ENCODE data around the gene GASK1B.
A peak's percentile ranks its signal among the peaks of the same experiment; 100 is the strongest.

GASK1B gene

DNA sequence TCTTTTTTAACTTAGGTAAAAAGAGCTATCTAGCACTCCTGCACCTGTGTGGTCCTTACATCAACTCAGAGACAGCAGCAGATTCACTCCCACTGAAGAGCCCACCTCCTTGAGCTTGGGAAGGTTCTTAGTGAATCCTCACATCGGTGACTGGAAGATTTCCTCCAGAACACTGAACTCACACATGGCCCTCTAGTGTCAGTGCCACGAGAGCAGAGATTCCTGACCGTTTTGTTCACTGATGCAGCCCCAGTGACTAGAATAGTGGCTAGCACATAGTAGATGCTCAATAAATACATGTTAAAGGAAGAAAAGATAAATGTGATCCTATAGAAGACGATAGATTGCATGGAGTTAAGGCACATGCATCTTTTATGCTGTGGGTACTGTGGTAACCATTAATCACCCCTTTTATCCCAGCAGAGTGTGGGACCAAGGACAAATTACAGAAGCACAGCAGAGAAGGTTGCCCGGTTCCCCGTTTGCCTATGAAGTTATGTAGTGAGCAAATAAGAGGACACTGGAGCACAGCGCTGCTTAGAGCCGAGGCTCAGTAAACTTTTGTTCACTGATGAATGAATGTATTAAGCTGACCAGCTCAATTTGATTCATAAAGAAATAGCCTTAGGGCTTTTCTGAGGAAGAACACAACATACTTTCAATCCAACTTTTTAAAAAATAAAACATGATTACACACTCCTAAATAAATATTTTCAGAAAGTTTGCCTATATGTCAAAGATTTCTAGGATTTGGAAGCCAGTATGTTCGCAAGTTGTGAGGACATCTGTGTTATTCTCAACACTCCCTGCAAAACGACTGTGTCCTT is 8.7 kb downstream of the GASK1B start:
- Histone ChIP-seq H3K9ac (ENCODE audit: low read length) (no peak overlapping the region), H3K4me3 (ENCODE audit: low read length) (no peak overlapping the region), H3K79me2 (ENCODE audit: low read length) (no peaks in the 10 kb centered on the region), H3K27ac (ENCODE audit: low read length) (no peak overlapping the region), H3K27me3 (ENCODE audit: low read depth, low read length) (no peaks in the 10 kb centered on the region), H3K4me1 (ENCODE audit: low read length) (peaks cover under 1% of the 10 kb centered on the region; the same call in 1 of the 2 replicates), H4K20me1 (ENCODE audit: insufficient read depth, low read length) (no peaks in the 10 kb centered on the region), H3K4me2 (ENCODE audit: low read length) (no peak overlapping the region), H2AFZ (ENCODE audit: low read depth, low read length) (peak overlapping the region; percentile 41; the same call in 1 of the 2 replicates), H3K36me3 (replicated peaks; ENCODE audit: low read depth, low read length) (no peaks in the 10 kb centered on the region), H3K9me3 (ENCODE audit: insufficient read depth, low read length) (no peaks in the 10 kb centered on the region)
- no peak for TF ChIP-seq EZH2phosphoT487 (IDR thresholded peaks at IDR 0.05; ENCODE audit: low read depth)
- TF ChIP-seq, protein P1, sequence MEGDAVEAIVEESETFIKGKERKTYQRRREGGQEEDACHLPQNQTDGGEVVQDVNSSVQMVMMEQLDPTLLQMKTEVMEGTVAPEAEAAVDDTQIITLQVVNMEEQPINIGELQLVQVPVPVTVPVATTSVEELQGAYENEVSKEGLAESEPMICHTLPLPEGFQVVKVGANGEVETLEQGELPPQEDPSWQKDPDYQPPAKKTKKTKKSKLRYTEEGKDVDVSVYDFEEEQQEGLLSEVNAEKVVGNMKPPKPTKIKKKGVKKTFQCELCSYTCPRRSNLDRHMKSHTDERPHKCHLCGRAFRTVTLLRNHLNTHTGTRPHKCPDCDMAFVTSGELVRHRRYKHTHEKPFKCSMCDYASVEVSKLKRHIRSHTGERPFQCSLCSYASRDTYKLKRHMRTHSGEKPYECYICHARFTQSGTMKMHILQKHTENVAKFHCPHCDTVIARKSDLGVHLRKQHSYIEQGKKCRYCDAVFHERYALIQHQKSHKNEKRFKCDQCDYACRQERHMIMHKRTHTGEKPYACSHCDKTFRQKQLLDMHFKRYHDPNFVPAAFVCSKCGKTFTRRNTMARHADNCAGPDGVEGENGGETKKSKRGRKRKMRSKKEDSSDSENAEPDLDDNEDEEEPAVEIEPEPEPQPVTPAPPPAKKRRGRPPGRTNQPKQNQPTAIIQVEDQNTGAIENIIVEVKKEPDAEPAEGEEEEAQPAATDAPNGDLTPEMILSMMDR (IDR thresholded peaks at IDR 0.05; ENCODE audit: low read depth, low read length): no peak

DNA sequence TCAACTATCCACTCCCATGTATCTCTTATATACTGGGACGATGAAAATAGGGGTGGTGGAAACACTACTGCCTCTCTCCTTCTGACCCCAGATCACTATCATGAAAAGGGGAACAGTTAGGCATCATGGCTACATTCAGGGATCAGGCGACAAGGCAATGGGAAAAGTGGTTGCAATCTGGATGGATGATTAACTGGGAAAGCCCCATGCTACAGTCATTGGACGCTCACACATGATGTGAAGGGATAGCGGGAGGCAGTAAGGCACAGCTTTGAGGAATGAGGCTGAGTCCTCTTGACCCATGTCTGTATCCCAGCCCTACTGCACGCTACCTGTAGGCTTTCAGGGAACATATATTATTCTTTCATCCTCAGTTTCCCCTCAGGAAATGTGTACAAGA is 10.2 kb downstream of the GASK1B start:
- Histone ChIP-seq H3K36me3 (replicated peaks; ENCODE audit: low read depth, low read length) (no peaks in the 10 kb centered on the region), H2AFZ (ENCODE audit: low read depth, low read length) (no peak overlapping the region), H3K4me2 (ENCODE audit: low read length) (no peak overlapping the region), H4K20me1 (ENCODE audit: insufficient read depth, low read length) (no peaks in the 10 kb centered on the region), H3K27me3 (ENCODE audit: low read depth, low read length) (no peaks in the 10 kb centered on the region), H3K4me1 (ENCODE audit: low read length) (peaks cover 4% of the 10 kb centered on the region; the same call in 1 of the 2 replicates), H3K9ac (ENCODE audit: low read length) (no peak overlapping the region), H3K4me3 (ENCODE audit: low read length) (no peak overlapping the region), H3K27ac (ENCODE audit: low read length) (no peak overlapping the region), H3K9me3 (ENCODE audit: insufficient read depth, low read length) (no peaks in the 10 kb centered on the region), H3K79me2 (ENCODE audit: low read length) (no peaks in the 10 kb centered on the region)
- TF ChIP-seq, protein P1 (IDR thresholded peaks at IDR 0.05; ENCODE audit: low read depth, low read length): no peak
- no peak for TF ChIP-seq EZH2phosphoT487 (IDR thresholded peaks at IDR 0.05; ENCODE audit: low read depth)

DNA sequence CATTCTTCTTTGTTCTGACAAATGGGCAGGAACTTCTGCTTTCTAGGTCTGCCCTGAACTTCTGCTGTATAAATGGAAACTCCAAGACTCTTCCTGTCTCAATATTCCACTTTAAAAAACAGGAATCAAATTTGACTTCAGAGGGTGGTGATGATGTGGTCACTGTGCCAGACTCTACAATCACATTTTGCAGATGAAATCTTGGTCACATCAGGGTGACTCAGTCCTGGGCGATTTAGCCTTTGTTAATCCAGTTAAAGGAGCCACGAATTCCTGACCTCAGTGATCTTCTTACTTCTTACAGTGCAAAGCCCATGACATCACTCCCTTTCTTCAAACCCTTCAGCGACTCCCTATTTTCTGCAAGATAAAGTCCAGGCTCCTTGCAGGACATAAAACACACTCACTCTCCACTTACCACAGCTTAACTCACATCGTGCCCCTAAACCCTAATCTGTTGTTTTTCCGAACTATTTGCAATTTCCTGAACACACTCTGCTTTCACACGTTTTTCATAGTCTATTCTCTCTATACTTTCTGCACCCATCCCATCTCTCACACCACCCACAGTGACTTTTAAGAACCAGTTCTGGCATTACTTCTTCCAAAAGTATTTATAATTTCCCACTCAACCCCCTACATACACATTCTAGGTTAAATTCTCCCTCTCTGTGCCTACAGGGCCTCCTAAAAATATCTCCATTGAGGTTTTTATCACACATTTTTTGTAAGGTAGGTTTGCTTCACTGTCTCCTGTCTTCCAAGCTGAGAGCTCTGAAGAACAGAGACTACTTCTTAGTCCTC is 11.1 kb downstream of the GASK1B start:
- no peaks in the 10 kb centered on the region for H3K79me2 ChIP-seq (ENCODE audit: low read length)
- no peaks in the 10 kb centered on the region for H3K27me3 ChIP-seq (ENCODE audit: low read depth, low read length)
- no peak overlapping the region for H3K27ac ChIP-seq (ENCODE audit: low read length)
- no peaks in the 10 kb centered on the region for H3K36me3 ChIP-seq (replicated peaks; ENCODE audit: low read depth, low read length)
- no peaks in the 10 kb centered on the region for H3K9me3 ChIP-seq (ENCODE audit: insufficient read depth, low read length)
- TF ChIP-seq, protein P1 (IDR thresholded peaks at IDR 0.05; ENCODE audit: low read depth, low read length): no peak
- no peak for TF ChIP-seq EZH2phosphoT487 (IDR thresholded peaks at IDR 0.05; ENCODE audit: low read depth)
- H3K4me3 ChIP-seq (ENCODE audit: low read length): no peak overlapping the region
- H4K20me1 ChIP-seq (ENCODE audit: insufficient read depth, low read length): no peaks in the 10 kb centered on the region
- no peak overlapping the region for H3K4me2 ChIP-seq (ENCODE audit: low read length)
- H2AFZ ChIP-seq (ENCODE audit: low read depth, low read length): no peak overlapping the region
- peaks cover 4% of the 10 kb centered on the region; the same call in 1 of the 2 replicates for H3K4me1 ChIP-seq (ENCODE audit: low read length)
- H3K9ac ChIP-seq (ENCODE audit: low read length): no peak overlapping the region

DNA sequence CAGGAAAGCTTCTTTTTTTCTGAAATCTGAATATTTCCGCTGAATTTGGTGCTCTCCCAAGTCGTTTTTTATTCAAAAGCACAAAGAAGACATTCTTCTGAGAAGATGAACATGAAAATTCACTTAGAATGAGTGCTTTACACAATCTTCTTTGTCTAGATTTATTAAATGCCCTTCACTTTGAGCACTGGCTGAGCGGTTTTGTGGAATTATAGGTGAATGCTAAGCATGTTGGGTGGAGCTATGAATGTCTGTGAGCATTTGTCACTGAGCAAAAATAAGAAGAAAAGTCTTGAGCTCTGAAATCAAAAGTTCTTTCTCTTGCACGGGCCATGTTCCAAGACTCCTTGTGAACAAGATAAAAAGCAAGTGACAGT is 13.1 kb downstream of the GASK1B start:
- Histone ChIP-seq H3K9ac (ENCODE audit: low read length) (no peak overlapping the region), H3K4me2 (ENCODE audit: low read length) (no peak overlapping the region), H3K36me3 (replicated peaks; ENCODE audit: low read depth, low read length) (no peaks in the 10 kb centered on the region), H3K4me3 (ENCODE audit: low read length) (no peak overlapping the region), H2AFZ (ENCODE audit: low read depth, low read length) (no peak overlapping the region), H4K20me1 (ENCODE audit: insufficient read depth, low read length) (no peaks in the 10 kb centered on the region), H3K9me3 (ENCODE audit: insufficient read depth, low read length) (no peaks in the 10 kb centered on the region), H3K79me2 (ENCODE audit: low read length) (no peaks in the 10 kb centered on the region), H3K4me1 (ENCODE audit: low read length) (peaks cover 4% of the 10 kb centered on the region; the same call in 1 of the 2 replicates), H3K27ac (ENCODE audit: low read length) (no peak overlapping the region), H3K27me3 (ENCODE audit: low read depth, low read length) (no peaks in the 10 kb centered on the region)
- TF ChIP-seq, protein P1 (IDR thresholded peaks at IDR 0.05; ENCODE audit: low read depth, low read length): no peak
- TF ChIP-seq EZH2phosphoT487 (IDR thresholded peaks at IDR 0.05; ENCODE audit: low read depth): no peak
